ENCODE data around the gene CBLB.
A peak's percentile ranks its signal among the peaks of the same experiment; 100 is the strongest.

The CBLB gene

GRCh38 chr3:105661461-105661860 is 207.4 kb downstream of the CBLB start:
- no peak for DNase-seq (ENCODE audit: extremely low read depth, low read depth)

DNA sequence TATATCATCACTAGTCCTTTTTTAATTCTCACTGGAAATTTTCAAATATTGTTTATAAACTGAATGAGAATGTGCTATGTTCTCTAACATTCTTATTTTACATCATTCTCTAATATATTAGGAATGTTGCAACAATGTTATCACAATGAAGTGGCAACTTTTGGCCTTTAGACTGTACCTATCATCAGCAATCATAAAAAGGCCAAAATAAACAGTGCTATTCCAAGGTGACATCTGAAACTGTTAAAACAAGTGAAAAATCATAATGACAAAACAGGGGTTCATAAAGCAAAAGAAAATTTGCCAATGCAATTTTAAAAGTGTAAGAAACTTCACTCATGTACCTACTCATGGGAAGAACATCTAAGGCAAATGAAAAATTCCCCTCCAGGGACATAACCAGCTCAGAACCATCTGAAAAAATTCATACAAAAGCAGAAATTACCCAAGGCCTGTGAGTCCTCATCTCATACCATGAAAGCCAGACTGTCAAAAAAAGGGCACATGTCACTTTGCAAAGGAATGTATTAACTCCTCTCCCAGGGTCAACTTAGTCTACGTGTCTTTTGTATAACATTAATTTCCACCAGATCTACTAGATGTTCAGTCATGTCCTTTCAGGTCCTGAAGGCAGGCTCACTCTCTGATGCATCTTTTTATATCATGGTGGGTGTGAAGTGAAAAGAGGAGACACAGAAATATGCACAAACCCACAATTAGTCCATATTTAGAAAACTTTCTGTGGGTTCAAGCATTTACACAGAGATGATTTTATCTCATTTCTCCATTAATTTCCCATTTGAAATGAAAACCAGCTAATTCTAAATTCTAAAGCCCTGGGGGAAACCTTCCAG is 211.9 kb downstream of the CBLB start:
- no peak for TF ChIP-seq CTCF (IDR thresholded peaks at IDR 0.05; ENCODE audit: low read depth, low read length, missing control alignments)
- DNase-seq (ENCODE audit: extremely low read depth, low read depth), result no peak
- no peak overlapping the region for H3K4me3 ChIP-seq (replicated peaks; ENCODE audit: low read depth, low read length)

More at GRCh38 chr3:105661461-105661860, 207.4 kb downstream of the CBLB start:
- TF ChIP-seq CTCF (IDR thresholded peaks at IDR 0.05; ENCODE audit: low read depth, low read length, missing control alignments), result no peak
- H3K4me3 ChIP-seq (replicated peaks; ENCODE audit: low read depth, low read length), result no peak overlapping the region

GRCh38 chr3:105653868-105654267 is 214.9 kb downstream of the CBLB start:
- DNase-seq (ENCODE audit: extremely low read depth, low read depth), result no peak
- no peak overlapping the region for H3K4me3 ChIP-seq (replicated peaks; ENCODE audit: low read depth, low read length)

DNA sequence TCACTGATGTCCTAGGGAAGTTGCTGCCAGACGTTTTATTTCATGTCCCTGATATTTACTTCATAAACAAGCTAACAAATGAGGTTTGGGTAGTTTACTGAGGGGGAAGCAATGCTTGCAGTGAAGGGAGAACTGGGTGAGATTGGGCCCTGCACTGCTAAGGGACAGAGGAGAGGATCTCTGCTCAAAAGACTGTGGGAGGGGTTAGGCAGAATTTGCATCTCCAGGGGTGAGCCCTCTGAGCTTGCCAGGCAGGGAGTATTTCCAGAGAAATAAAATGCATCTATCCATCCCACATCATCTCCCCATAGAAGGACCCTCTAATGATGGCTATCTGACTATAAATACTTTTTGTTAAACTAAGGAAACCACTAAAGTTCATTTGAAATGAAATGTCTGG is 215.6 kb downstream of the CBLB start:
- DNase-seq (ENCODE audit: extremely low read depth, low read depth), result no peak
- TF ChIP-seq CTCF (IDR thresholded peaks at IDR 0.05; ENCODE audit: low read depth, low read length, missing control alignments), result no peak
- H3K4me3 ChIP-seq (replicated peaks; ENCODE audit: low read depth, low read length), result no peak overlapping the region

More at GRCh38 chr3:105653868-105654267, 214.9 kb downstream of the CBLB start:
- no peak for TF ChIP-seq CTCF (IDR thresholded peaks at IDR 0.05; ENCODE audit: low read depth, low read length, missing control alignments)

DNA sequence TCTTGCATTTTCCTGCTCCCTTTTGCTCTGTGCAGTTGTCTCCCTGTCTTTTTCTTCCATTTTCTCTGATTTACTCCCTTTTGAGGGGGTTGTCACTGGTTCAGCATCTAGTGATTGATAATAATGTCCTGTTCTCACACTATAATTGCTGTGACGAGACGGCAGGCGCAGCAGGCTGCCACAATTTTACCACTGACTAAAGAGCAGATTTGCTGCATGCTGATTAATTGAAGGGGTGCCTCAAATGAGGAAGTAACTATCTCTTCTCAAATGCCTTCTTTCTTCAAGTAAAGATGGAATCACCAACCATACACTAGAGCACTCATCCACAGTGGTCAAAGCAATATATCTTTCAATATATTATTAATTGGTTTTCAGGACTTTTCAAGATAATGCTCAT is 219.3 kb downstream of the CBLB start:
- TF ChIP-seq CTCF (IDR thresholded peaks at IDR 0.05; ENCODE audit: low read depth, low read length, missing control alignments), result no peak
- no peak for DNase-seq (ENCODE audit: extremely low read depth, low read depth)

DNA sequence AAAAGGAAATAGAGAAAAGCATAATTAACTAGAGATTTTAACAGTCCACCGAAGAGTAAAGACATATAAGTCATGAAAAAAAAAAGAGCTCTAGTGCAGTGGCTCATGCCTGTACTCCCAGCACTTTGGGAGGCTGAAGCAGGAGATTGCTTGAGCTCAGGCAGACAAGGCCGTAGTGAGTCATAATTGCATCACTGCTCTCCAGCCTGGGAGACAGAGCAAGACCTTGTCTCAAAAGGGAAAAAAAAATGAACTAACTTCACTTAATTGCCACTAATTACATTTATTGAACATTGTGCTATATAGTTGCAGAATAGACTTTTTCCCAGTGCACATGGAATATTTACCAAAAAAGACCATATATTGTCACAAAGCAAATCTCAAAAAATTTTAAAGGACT is 221.8 kb downstream of the CBLB start:
- no peak for TF ChIP-seq CTCF (IDR thresholded peaks at IDR 0.05; ENCODE audit: low read depth, low read length, missing control alignments)
- no peak overlapping the region for H3K4me3 ChIP-seq (replicated peaks; ENCODE audit: low read depth, low read length)
- peak; percentile 52 for DNase-seq (ENCODE audit: extremely low read depth, low read depth)

More for the DNA sequence above, 219.3 kb downstream of the CBLB start:
- H3K4me3 ChIP-seq (replicated peaks; ENCODE audit: low read depth, low read length), result no peak overlapping the region
